GM23338 (cell line): Measurements from ENCODE around the gene SKA1. TPM values are rescaled to one million over a fixed set of nuclear protein-coding genes. Genes with fewer than 3 reads are reported as not detected.

Source experiments
- ATAC-seq: fragments of 200-7000 bp; cut with Tn5 transposase; 3 replicates; pipeline ENCODE4 v1.9.1; 2020
- DNase-seq: peaks from one replicate; pipeline ENCODE4 v3.0.0-alpha.2; 2015; ENCODE audit warnings: low spot score
- H2AFZ ChIP-seq: fragments of 200-600 bp; sonication (generic); 2 replicates; pipeline ENCODE4 v1.8.0; 2016; ENCODE audit warnings: antibody characterized with exemption, mild to moderate bottlenecking, moderate library complexity
- H3F3A ChIP-seq: fragments of 200-600 bp; sonication (generic); replicated peaks from 2 replicates; pipeline ENCODE4 v1.8.0; 2017; ENCODE audit warnings: antibody characterized with exemption, mixed run types, low read depth
- H3K27ac ChIP-seq: fragments of 200-600 bp; sonication (generic); 2 replicates; pipeline ENCODE4 v1.6.1; 2016; ENCODE audit warnings: low read depth
- H3K27me3 ChIP-seq: fragments of 200-600 bp; sonication (generic); 2 replicates; pipeline ENCODE4 v1.8.0; 2016; ENCODE audit warnings: mild to moderate bottlenecking, mixed run types, moderate library complexity; ENCODE audit not compliant: insufficient read depth
- H3K36me3 ChIP-seq: fragments of 200-600 bp; sonication (generic); 2 replicates; pipeline ENCODE4 v1.8.0; 2016; ENCODE audit warnings: mild to moderate bottlenecking; ENCODE audit not compliant: insufficient read depth
- H3K4me1 ChIP-seq: fragments of 200-600 bp; sonication (generic); 2 replicates; pipeline ENCODE4 v1.8.0; 2016; ENCODE audit warnings: mild to moderate bottlenecking, moderate library complexity; ENCODE audit not compliant: insufficient read depth
- H3K4me2 ChIP-seq: fragments of 200-600 bp; sonication (generic); 2 replicates; pipeline ENCODE4 v1.7.1; 2017; ENCODE audit warnings: mixed run types
- H3K4me3 ChIP-seq: fragments of 200-600 bp; sonication (generic); 2 replicates; pipeline ENCODE4 v1.6.1; 2016; ENCODE audit warnings: mixed run types
- H3K79me2 ChIP-seq: fragments of 200-600 bp; sonication (generic); replicated peaks from 2 replicates; pipeline ENCODE4 v1.8.0; 2017; ENCODE audit warnings: mild to moderate bottlenecking; ENCODE audit not compliant: insufficient read depth
- H3K9me2 ChIP-seq: fragments of 200-600 bp; sonication (generic); 2 replicates; pipeline ENCODE4 v1.8.0; 2017; ENCODE audit not compliant: insufficient read depth
- H4K20me1 ChIP-seq: fragments of 200-600 bp; sonication (generic); replicated peaks from 2 replicates; pipeline ENCODE4 v1.8.0; 2017; ENCODE audit warnings: mild to moderate bottlenecking; ENCODE audit not compliant: insufficient read depth
- H3K27ac Mint-ChIP-seq: 2 replicates; pipeline ENCODE4 v1.8.0; 2020; ENCODE audit warnings: inconsistent platforms, mild to moderate bottlenecking, moderate library complexity, mixed read lengths
- H3K27me3 Mint-ChIP-seq: 3 replicates; pipeline ENCODE4 v1.8.0; 2022; ENCODE audit warnings: low read depth, mild to moderate bottlenecking, moderate library complexity, mixed read lengths, inconsistent platforms; ENCODE audit not compliant: insufficient read depth, poor library complexity
- H3K36me3 Mint-ChIP-seq: 3 replicates; pipeline ENCODE4 v1.8.0; 2021; ENCODE audit warnings: low read depth, mild to moderate bottlenecking, inconsistent platforms, moderate library complexity, mixed read lengths
- H3K4me1 Mint-ChIP-seq: 3 replicates; pipeline ENCODE4 v1.8.0; 2020; ENCODE audit warnings: mild to moderate bottlenecking, inconsistent platforms, mixed read lengths
- H3K4me3 Mint-ChIP-seq: 3 replicates; pipeline ENCODE4 v1.8.0; 2021; ENCODE audit warnings: moderate library complexity, mild to moderate bottlenecking, inconsistent platforms, mixed read lengths
- H3K9me3 Mint-ChIP-seq: 3 replicates; pipeline ENCODE4 v1.8.0; 2020; ENCODE audit warnings: moderate library complexity, mild to moderate bottlenecking, inconsistent platforms, mixed read lengths
- CREB1 ChIP-seq: fragments of 250-450 bp; sonication (Bioruptor Pico); IDR thresholded peaks from 2 replicates; pipeline ENCODE4 v1.5.0; 2020; ENCODE audit warnings: low read depth, mild to moderate bottlenecking, moderate library complexity
- CTCF ChIP-seq, 2 experiments: fragments of 200-600 bp in 1 of 2; sonication (generic) in 1 of 2; conservative IDR thresholded peaks; 2 replicates each; pipeline versions ENCODE4 v1.5.1 to v1.6.1; 2016 to 2017; ENCODE audit warnings: antibody characterized with exemption in 2 of 2, low read depth in 2 of 2, mild to moderate bottlenecking in 2 of 2, moderate library complexity in 1 of 2
- ETS1 ChIP-seq: IDR thresholded peaks from 2 replicates; pipeline ENCODE4 v1.6.1; 2016; ENCODE audit warnings: antibody characterized with exemption
- EZH2 ChIP-seq: fragments of 200-600 bp; sonication (generic); IDR thresholded peaks from one replicate; pipeline ENCODE4 v1.8.0; 2017; ENCODE audit warnings: antibody characterized with exemption, mild to moderate bottlenecking, low read depth; ENCODE audit not compliant: unreplicated experiment
- EZH2phosphoT487 ChIP-seq: fragments of 200-600 bp; sonication (generic); IDR thresholded peaks from one replicate; pipeline ENCODE4 v1.8.1; 2018; ENCODE audit warnings: antibody characterized with exemption; ENCODE audit not compliant: unreplicated experiment
- JUNB ChIP-seq: IDR thresholded peaks from one replicate; pipeline ENCODE4 v1.6.1; 2016; ENCODE audit warnings: antibody characterized with exemption; ENCODE audit not compliant: unreplicated experiment
- NANOG ChIP-seq: IDR thresholded peaks from 2 replicates; pipeline ENCODE4 v1.6.1; 2016; ENCODE audit warnings: antibody characterized with exemption, borderline replicate concordance
- POLR2AphosphoS5 ChIP-seq: IDR thresholded peaks from 2 replicates; pipeline ENCODE4 v1.6.1; 2016; ENCODE audit warnings: antibody characterized with exemption, low read depth
- REST ChIP-seq: IDR thresholded peaks from one replicate; pipeline ENCODE4 v1.6.1; 2018; ENCODE audit warnings: antibody characterized with exemption; ENCODE audit not compliant: unreplicated experiment
- STAT1 ChIP-seq: IDR thresholded peaks from one replicate; pipeline ENCODE4 v1.6.1; 2016; ENCODE audit warnings: antibody characterized with exemption; ENCODE audit not compliant: unreplicated experiment
- ZNF114 ChIP-seq: fragments of 250-450 bp; sonication (Bioruptor Pico); IDR thresholded peaks from 2 replicates; pipeline ENCODE4 v1.5.0; 2020; ENCODE audit warnings: mild to moderate bottlenecking, moderate library complexity
- ZNF331 ChIP-seq: fragments of 250-450 bp; sonication (Bioruptor Pico); IDR thresholded peaks from 2 replicates; pipeline ENCODE4 v1.5.0; 2020; ENCODE audit warnings: low read depth, mild to moderate bottlenecking, moderate library complexity
- polyA plus RNA-seq: library from polyadenylated mRNA; unstranded; fragments of >200 nt; fragmentation: Nextera tagmentation; extraction: Ambion mirVana; gene quantifications from 2 replicates; pipeline ENCODE4 v1.2.1, GENCODE V29; 2016
- total RNA-seq: library from RNA; depleted of rRNA; stranded (reverse); fragments of >200 nt; shearing (Covaris generic); gene quantifications from 2 replicates; pipeline ENCODE4 v1.2.3, GENCODE V29; 2014
- TF ChIP-seq, protein P1 (sequence below): fragments of 250-450 bp; sonication (Bioruptor Pico); IDR thresholded peaks from 2 replicates; pipeline ENCODE4 v1.5.0; 2020; ENCODE audit warnings: mild to moderate bottlenecking, moderate library complexity

SKA1 gene
- total and polyA plus RNA-seq, 2 experiments from 2014 or later: 14.2 to 25.1 TPM

DNA sequence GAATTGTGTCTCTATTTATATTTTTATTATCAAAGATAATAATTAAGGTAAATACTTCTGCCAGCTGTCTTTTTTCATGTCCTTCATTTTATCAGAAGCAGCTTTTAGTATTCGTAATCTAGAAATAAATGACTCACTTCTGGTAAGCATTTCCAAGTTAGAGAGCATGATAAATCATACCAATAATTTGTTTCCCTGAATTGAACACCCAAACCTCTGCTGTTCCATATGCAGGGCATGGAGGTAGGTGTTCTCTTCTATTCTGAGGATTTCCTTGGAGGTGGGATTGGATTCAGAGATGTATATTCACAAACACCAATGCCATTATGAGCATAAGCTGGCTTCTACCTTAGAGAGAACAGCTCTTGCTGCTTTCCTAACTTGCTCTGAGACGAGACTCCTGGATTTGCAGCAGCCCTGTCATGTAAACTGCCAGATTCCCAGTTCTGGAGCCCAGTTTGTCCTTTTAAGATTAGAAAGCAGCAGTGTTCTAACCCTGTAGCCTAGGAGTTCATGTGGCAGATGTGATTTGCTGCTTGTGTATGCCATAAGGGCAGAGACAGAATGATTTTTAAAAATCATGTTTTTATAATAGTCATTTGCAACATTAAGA, 47.5 kb downstream of the SKA1 start:
- H3K9me3 Mint-ChIP-seq: peaks cover 51% of the 10 kb centered on the region
- TF ChIP-seq STAT1 (no peak), CREB1 (no peak), EZH2 (no peak), EZH2phosphoT487 (no peak), ETS1 (no peak), JUNB (no peak), NANOG (no peak), REST (no peak), POLR2AphosphoS5 (no peak), CTCF (conservative IDR thresholded peaks at IDR 0.05; ENCODE audit: low read depth in 2 of 2) (no peak), ZNF331 (CRISPR knock-in tag) (no peak), ZNF114 (CRISPR knock-in tag) (no peak)
- TF ChIP-seq, protein P1, sequence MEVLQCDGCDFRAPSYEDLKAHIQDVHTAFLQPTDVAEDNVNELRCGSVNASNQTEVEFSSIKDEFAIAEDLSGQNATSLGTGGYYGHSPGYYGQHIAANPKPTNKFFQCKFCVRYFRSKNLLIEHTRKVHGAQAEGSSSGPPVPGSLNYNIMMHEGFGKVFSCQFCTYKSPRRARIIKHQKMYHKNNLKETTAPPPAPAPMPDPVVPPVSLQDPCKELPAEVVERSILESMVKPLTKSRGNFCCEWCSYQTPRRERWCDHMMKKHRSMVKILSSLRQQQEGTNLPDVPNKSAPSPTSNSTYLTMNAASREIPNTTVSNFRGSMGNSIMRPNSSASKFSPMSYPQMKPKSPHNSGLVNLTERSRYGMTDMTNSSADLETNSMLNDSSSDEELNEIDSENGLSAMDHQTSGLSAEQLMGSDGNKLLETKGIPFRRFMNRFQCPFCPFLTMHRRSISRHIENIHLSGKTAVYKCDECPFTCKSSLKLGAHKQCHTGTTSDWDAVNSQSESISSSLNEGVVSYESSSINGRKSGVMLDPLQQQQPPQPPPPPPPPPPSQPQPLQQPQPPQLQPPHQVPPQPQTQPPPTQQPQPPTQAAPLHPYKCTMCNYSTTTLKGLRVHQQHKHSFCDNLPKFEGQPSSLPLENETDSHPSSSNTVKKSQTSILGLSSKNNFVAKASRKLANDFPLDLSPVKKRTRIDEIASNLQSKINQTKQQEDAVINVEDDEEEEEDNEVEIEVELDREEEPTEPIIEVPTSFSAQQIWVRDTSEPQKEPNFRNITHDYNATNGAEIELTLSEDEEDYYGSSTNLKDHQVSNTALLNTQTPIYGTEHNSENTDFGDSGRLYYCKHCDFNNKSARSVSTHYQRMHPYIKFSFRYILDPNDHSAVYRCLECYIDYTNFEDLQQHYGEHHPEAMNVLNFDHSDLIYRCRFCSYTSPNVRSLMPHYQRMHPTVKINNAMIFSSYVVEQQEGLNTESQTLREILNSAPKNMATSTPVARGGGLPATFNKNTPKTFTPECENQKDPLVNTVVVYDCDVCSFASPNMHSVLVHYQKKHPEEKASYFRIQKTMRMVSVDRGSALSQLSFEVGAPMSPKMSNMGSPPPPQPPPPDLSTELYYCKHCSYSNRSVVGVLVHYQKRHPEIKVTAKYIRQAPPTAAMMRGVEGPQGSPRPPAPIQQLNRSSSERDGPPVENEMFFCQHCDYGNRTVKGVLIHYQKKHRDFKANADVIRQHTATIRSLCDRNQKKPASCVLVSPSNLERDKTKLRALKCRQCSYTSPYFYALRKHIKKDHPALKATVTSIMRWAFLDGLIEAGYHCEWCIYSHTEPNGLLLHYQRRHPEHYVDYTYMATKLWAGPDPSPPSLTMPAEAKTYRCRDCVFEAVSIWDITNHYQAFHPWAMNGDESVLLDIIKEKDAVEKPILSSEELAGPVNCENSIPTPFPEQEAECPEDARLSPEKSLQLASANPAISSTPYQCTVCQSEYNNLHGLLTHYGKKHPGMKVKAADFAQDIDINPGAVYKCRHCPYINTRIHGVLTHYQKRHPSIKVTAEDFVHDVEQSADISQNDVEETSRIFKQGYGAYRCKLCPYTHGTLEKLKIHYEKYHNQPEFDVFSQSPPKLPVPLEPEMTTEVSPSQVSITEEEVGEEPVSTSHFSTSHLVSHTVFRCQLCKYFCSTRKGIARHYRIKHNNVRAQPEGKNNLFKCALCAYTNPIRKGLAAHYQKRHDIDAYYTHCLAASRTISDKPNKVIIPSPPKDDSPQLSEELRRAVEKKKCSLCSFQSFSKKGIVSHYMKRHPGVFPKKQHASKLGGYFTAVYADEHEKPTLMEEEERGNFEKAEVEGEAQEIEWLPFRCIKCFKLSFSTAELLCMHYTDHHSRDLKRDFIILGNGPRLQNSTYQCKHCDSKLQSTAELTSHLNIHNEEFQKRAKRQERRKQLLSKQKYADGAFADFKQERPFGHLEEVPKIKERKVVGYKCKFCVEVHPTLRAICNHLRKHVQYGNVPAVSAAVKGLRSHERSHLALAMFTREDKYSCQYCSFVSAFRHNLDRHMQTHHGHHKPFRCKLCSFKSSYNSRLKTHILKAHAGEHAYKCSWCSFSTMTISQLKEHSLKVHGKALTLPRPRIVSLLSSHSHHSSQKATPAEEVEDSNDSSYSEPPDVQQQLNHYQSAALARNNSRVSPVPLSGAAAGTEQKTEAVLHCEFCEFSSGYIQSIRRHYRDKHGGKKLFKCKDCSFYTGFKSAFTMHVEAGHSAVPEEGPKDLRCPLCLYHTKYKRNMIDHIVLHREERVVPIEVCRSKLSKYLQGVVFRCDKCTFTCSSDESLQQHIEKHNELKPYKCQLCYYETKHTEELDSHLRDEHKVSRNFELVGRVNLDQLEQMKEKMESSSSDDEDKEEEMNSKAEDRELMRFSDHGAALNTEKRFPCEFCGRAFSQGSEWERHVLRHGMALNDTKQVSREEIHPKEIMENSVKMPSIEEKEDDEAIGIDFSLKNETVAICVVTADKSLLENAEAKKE (CRISPR knock-in tag): no peak
- no peaks in the 10 kb centered on the region for H3K4me1 Mint-ChIP-seq
- H3K27ac ChIP-seq: no peak overlapping the region
- H3K9me2 ChIP-seq: no peaks in the 10 kb centered on the region
- H3F3A ChIP-seq: no peaks in the 10 kb centered on the region
- H3K4me3 ChIP-seq: no peak overlapping the region
- no peaks in the 10 kb centered on the region for H3K79me2 ChIP-seq
- no peak overlapping the region for H3K4me3 Mint-ChIP-seq
- ATAC-seq (no peak), DNase-seq (no peak)
- H3K27ac Mint-ChIP-seq: no peak overlapping the region
- no peaks in the 10 kb centered on the region for H3K27me3 ChIP-seq
- no peak overlapping the region for H3K4me2 ChIP-seq
- H3K36me3 Mint-ChIP-seq: peaks cover 28% of the 10 kb centered on the region
- no peaks in the 10 kb centered on the region; the same call in 1 of the 2 replicates for H3K36me3 ChIP-seq
- H3K27me3 Mint-ChIP-seq: no peaks in the 10 kb centered on the region
- H2AFZ ChIP-seq: no peak overlapping the region
- H3K4me1 ChIP-seq: no peaks in the 10 kb centered on the region
- H4K20me1 ChIP-seq: no peaks in the 10 kb centered on the region
